H9 (cell line): Measurements from ENCODE around the gene PXN. TPM values are rescaled to one million over a fixed set of nuclear protein-coding genes. Genes with fewer than 3 reads are reported as not detected.

ENCODE experiments used
- DNase-seq: peaks from one replicate; pipeline ENCODE4 v3.0.0-alpha.2; 2017
- H2AFZ ChIP-seq: one replicate; pipeline ENCODE4 v1.6.1; 2013; ENCODE audit warnings: mild to moderate bottlenecking, low read length, control low read depth, moderate library complexity
- H2AK5ac ChIP-seq: 2 replicates; pipeline ENCODE4 v1.6.1; 2013; ENCODE audit warnings: low read length, control low read depth, mixed read lengths; ENCODE audit not compliant: insufficient read length
- H2BK120ac ChIP-seq: one replicate; pipeline ENCODE4 v1.6.1; 2013; ENCODE audit warnings: low read depth, mild to moderate bottlenecking, low read length, control low read depth, inconsistent platforms; ENCODE audit not compliant: poor library complexity, severe bottlenecking
- H2BK12ac ChIP-seq: 2 replicates; pipeline ENCODE4 v1.6.1; 2013; ENCODE audit warnings: low read length, control low read depth, mixed read lengths, low read depth; ENCODE audit not compliant: insufficient read length
- H2BK15ac ChIP-seq: 2 replicates; pipeline ENCODE4 v1.6.1; 2013; ENCODE audit warnings: low read depth, low read length, control low read depth
- H2BK20ac ChIP-seq: one replicate; pipeline ENCODE4 v1.6.1; 2013; ENCODE audit warnings: low read depth, mild to moderate bottlenecking, low read length, control low read depth, inconsistent platforms; ENCODE audit not compliant: poor library complexity, severe bottlenecking
- H2BK5ac ChIP-seq: 2 replicates; pipeline ENCODE4 v1.6.1; 2013; ENCODE audit warnings: low read length, control low read depth, mixed read lengths; ENCODE audit not compliant: insufficient read length
- H3K14ac ChIP-seq: 2 replicates; pipeline ENCODE4 v1.6.1; 2013; ENCODE audit warnings: low read length, control low read depth; ENCODE audit not compliant: insufficient read depth
- H3K18ac ChIP-seq: 2 replicates; pipeline ENCODE4 v1.6.1; 2013; ENCODE audit warnings: low read depth, mild to moderate bottlenecking, mixed read lengths, low read length, control low read depth; ENCODE audit not compliant: insufficient read length
- H3K23ac ChIP-seq: 2 replicates; pipeline ENCODE4 v1.6.1; 2013; ENCODE audit warnings: low read length, control low read depth, mixed read lengths, low read depth; ENCODE audit not compliant: insufficient read length
- H3K23me2 ChIP-seq: 2 replicates; pipeline ENCODE4 v1.6.1; 2013; ENCODE audit warnings: low read depth, mild to moderate bottlenecking, mixed read lengths, low read length, control low read depth; ENCODE audit not compliant: insufficient read length, poor library complexity, severe bottlenecking
- H3K27ac ChIP-seq: 2 replicates; pipeline ENCODE4 v1.5.1; 2013; ENCODE audit warnings: low read length, control low read depth, mixed read lengths, low read depth; ENCODE audit not compliant: insufficient read length
- H3K27me3 ChIP-seq: 2 replicates; pipeline ENCODE4 v1.6.1; 2013; ENCODE audit warnings: low read length, control low read depth, inconsistent platforms; ENCODE audit not compliant: insufficient read depth
- H3K4ac ChIP-seq: 2 replicates; pipeline ENCODE4 v1.6.1; 2013; ENCODE audit warnings: low read depth, mild to moderate bottlenecking, control low read depth, inconsistent platforms, low read length, moderate library complexity
- H3K4me1 ChIP-seq: 2 replicates; pipeline ENCODE4 v1.6.1; 2013; ENCODE audit warnings: low read length, control low read depth, inconsistent platforms; ENCODE audit not compliant: insufficient read depth
- H3K4me2 ChIP-seq: 2 replicates; pipeline ENCODE4 v1.6.1; 2013; ENCODE audit warnings: low read length, control low read depth, mixed read lengths; ENCODE audit not compliant: insufficient read length, insufficient read depth
- H3K56ac ChIP-seq: 2 replicates; pipeline ENCODE4 v1.6.1; 2013; ENCODE audit warnings: low read depth, mild to moderate bottlenecking, mixed read lengths, low read length, control low read depth; ENCODE audit not compliant: insufficient read length
- H3K79me1 ChIP-seq: 2 replicates; pipeline ENCODE4 v1.6.1; 2013; ENCODE audit warnings: low read depth, mild to moderate bottlenecking, moderate library complexity, low read length, control low read depth, inconsistent platforms; ENCODE audit not compliant: insufficient read depth, poor library complexity, severe bottlenecking
- H3K79me2 ChIP-seq: 2 replicates; pipeline ENCODE4 v1.6.1; 2013; ENCODE audit warnings: low read length, control low read depth, inconsistent platforms; ENCODE audit not compliant: insufficient read depth
- H3K9ac ChIP-seq: 2 replicates; pipeline ENCODE4 v1.6.1; 2013; ENCODE audit warnings: low read length, control low read depth, mixed read lengths; ENCODE audit not compliant: insufficient read length; ENCODE audit errors: extremely low read depth
- H3K9me3 ChIP-seq: one replicate; pipeline ENCODE4 v1.6.1; 2013; ENCODE audit warnings: low read depth, low read length, inconsistent platforms; ENCODE audit not compliant: control insufficient read depth
- H3T11ph ChIP-seq: one replicate; pipeline ENCODE4 v1.6.1; 2013; ENCODE audit warnings: mild to moderate bottlenecking, low read length, control low read depth, inconsistent platforms
- H4K20me1 ChIP-seq: one replicate; pipeline ENCODE4 v1.6.1; 2013; ENCODE audit not compliant: control insufficient read depth, insufficient read length, insufficient read depth
- H4K5ac ChIP-seq: 2 replicates; pipeline ENCODE4 v1.6.1; 2013; ENCODE audit warnings: low read depth, mild to moderate bottlenecking, mixed read lengths, low read length, control low read depth; ENCODE audit not compliant: insufficient read length
- H4K8ac ChIP-seq: replicated peaks from 2 replicates; pipeline ENCODE4 v1.6.1; 2013; ENCODE audit warnings: low read length, control low read depth, mixed read lengths, low read depth; ENCODE audit not compliant: insufficient read length
- H4K91ac ChIP-seq: 2 replicates; pipeline ENCODE4 v1.6.1; 2013; ENCODE audit warnings: low read depth, mild to moderate bottlenecking, moderate library complexity, mixed read lengths, low read length, control low read depth; ENCODE audit not compliant: insufficient read length
- H3K27ac Mint-ChIP-seq, 3 experiments: 2 replicates in 2 of 3; 3 replicates in 1 of 3; pipeline ENCODE4 v1.8.0; 2020 to 2021; ENCODE audit warnings: mixed read lengths in 3 of 3, mild to moderate bottlenecking in 1 of 3, moderate library complexity in 1 of 3
- H3K27me3 Mint-ChIP-seq: 2 replicates; pipeline ENCODE4 v1.8.0; 2021; ENCODE audit warnings: low read depth, mild to moderate bottlenecking, moderate library complexity, mixed read lengths
- H3K36me3 Mint-ChIP-seq, 3 experiments: 2 replicates in 2 of 3; 3 replicates in 1 of 3; pipeline ENCODE4 v1.8.0; 2020 to 2021; ENCODE audit warnings: low read depth in 3 of 3, mixed read lengths in 3 of 3; ENCODE audit not compliant: insufficient read depth in 1 of 3
- H3K4me1 Mint-ChIP-seq, 2 experiments: 2 replicates each; pipeline ENCODE4 v1.8.0; 2020; ENCODE audit warnings: mixed read lengths in 2 of 2
- H3K4me3 Mint-ChIP-seq, 2 experiments: 2 replicates in 1 of 2; 3 replicates in 1 of 2; pipeline ENCODE4 v1.8.0; 2020 to 2021; ENCODE audit warnings: mild to moderate bottlenecking in 2 of 2, mixed read lengths in 2 of 2, moderate library complexity in 1 of 2
- H3K9me3 Mint-ChIP-seq, 2 experiments: 2 replicates in 1 of 2; 3 replicates in 1 of 2; pipeline ENCODE4 v1.8.0; 2020; ENCODE audit warnings: mild to moderate bottlenecking in 2 of 2, mixed read lengths in 2 of 2, moderate library complexity in 1 of 2
- CTCF ChIP-seq: fragments of 200-600 bp; sonication (generic); conservative IDR thresholded peaks from 3 replicates; pipeline ENCODE4 v1.8.0; 2021; ENCODE audit warnings: antibody characterized with exemption, mild to moderate bottlenecking
- WGBS: extraction: QIAGEN DNeasy Blood & Tissue Kit; methylation state at CpG from one replicate; pipeline ENCODE4 v1.1.7; 2013; ENCODE audit warnings: missing lambda C conversion rate, low lambda C conversion rate, mixed read lengths; ENCODE audit not compliant: insufficient read length; ENCODE audit errors: extremely low coverage; 5-methylcytosine and 5-hydroxymethylcytosine counted together
- total RNA-seq: library from RNA; stranded (reverse); gene quantifications from 2 replicates; pipeline ENCODE4 v1.2.1, GENCODE V29; 2021

PXN gene
- total RNA-seq, 1 experiment from 2014 or later, result 92.8 TPM

- no peak overlapping the region for H3K27ac Mint-ChIP-seq
Measured at GRCh38 chr12:120170631-120171030, 94.9 kb downstream of the PXN start.

More at GRCh38 chr12:120170631-120171030, 94.9 kb downstream of the PXN start:
- no peak for DNase-seq
- Histone ChIP-seq H3K23ac (no peak overlapping the region), H3K27me3 (no peaks in the 10 kb centered on the region), H3K79me1 (no peaks in the 10 kb centered on the region), H2AK5ac (no peak overlapping the region), H2BK15ac (no peak overlapping the region), H4K5ac (no peak overlapping the region), H4K91ac (no peak overlapping the region), H3T11ph (no peak overlapping the region), H3K79me2 (no peaks in the 10 kb centered on the region), H2BK5ac (no peak overlapping the region), H3K27ac (no peak overlapping the region), H3K9me3 (no peaks in the 10 kb centered on the region), H2AFZ (no peak overlapping the region), H2BK12ac (no peak overlapping the region), H3K4ac (no peak overlapping the region), H3K56ac (no peak overlapping the region), H3K14ac (no peak overlapping the region), H3K23me2 (no peaks in the 10 kb centered on the region), H3K9ac (no peak overlapping the region), H3K4me2 (no peak overlapping the region), H3K4me1 (no peaks in the 10 kb centered on the region), H2BK120ac (no peak overlapping the region), H4K8ac (no peak overlapping the region), H3K18ac (no peak overlapping the region), H4K20me1 (no peaks in the 10 kb centered on the region), H2BK20ac (no peak overlapping the region)
- Mint-ChIP-seq H3K9me3 (no peaks in the 10 kb centered on the region), H3K27me3 (no peaks in the 10 kb centered on the region), H3K36me3 (peaks cover 37 to 82% (median 61%) of the 10 kb centered on the region in 3 experiments; a peak in 6 of 7 replicates), H3K4me3 (no peak overlapping the region), H3K4me1 (no peaks in the 10 kb centered on the region)
- WGBS, result no CpG with 5 or more reads among the region's 7 CpGs
- no peak for TF ChIP-seq CTCF
